PC-9 (cell line): Measurements from ENCODE around the gene C4orf46.

Experiments used
- EZH2 ChIP-seq: fragments of 200-600 bp; sonication (generic); IDR thresholded peaks from 2 replicates; pipeline ENCODE4 v1.8.0; 2017; ENCODE audit warnings: antibody characterized with exemption, low read depth
- TF ChIP-seq, protein P1 (sequence below): fragments of 200-600 bp; sonication (generic); conservative IDR thresholded peaks from 2 replicates; pipeline ENCODE4 v1.6.1; 2017; ENCODE audit warnings: mixed run types, antibody characterized with exemption, mild to moderate bottlenecking, moderate library complexity

DNA sequence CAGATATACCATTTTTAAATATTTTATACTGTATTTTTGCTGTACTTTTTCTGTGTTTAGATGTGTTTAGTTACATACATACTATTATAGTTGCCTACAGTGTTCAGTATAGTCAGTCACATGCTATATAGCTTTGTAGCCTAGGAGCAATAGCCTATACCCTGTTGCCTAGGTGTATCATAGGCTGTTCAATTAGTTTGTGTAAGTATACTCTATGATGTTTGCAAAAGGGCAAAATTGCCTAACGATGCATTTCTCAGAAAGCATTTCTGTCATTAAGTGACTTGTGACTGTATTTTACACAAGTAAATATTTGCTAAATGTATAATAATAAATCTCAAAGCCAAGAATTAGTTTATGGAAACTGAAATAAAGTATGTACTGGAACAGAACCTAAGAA lies 9.9 kb upstream of the C4orf46 start:
- TF ChIP-seq EZH2: no peak
- TF ChIP-seq, protein P1, sequence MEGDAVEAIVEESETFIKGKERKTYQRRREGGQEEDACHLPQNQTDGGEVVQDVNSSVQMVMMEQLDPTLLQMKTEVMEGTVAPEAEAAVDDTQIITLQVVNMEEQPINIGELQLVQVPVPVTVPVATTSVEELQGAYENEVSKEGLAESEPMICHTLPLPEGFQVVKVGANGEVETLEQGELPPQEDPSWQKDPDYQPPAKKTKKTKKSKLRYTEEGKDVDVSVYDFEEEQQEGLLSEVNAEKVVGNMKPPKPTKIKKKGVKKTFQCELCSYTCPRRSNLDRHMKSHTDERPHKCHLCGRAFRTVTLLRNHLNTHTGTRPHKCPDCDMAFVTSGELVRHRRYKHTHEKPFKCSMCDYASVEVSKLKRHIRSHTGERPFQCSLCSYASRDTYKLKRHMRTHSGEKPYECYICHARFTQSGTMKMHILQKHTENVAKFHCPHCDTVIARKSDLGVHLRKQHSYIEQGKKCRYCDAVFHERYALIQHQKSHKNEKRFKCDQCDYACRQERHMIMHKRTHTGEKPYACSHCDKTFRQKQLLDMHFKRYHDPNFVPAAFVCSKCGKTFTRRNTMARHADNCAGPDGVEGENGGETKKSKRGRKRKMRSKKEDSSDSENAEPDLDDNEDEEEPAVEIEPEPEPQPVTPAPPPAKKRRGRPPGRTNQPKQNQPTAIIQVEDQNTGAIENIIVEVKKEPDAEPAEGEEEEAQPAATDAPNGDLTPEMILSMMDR: no peak
